Heart left ventricle (tissue), 16 donors: Measurements from ENCODE around the gene TRMT2B. TPM values are rescaled to one million over a fixed set of nuclear protein-coding genes. Genes with fewer than 3 reads are reported as not detected.
"Not testable (repeated sequence)": the region's sequence is repeated elsewhere in the genome, so short reads cannot be mapped to it uniquely, and the experiment has no call there.

ENCODE experiments used
- ATAC-seq, 4 donors: fragments of 200-7000 bp; cut with Tn5 transposase; one replicate each; pipeline ENCODE4 v1.9.1; 2020 to 2022; ENCODE audit warnings: moderate library complexity in 4 of 4, mild to moderate bottlenecking in 3 of 4, moderate number of reproducible peaks in 1 of 4
- DNase-seq, 5 donors: peaks; one replicate each; pipeline ENCODE4 v3.0.0-alpha.2; 2020
- H3K27ac ChIP-seq, 12 donors: fragments of 200-600 bp; sonication (generic) in 4 of 12; one replicate each; pipeline versions ENCODE4 v1.5.0 to v1.8.0; 2016 to 2022; ENCODE audit warnings: mild to moderate bottlenecking in 2 of 12
- H3K27me3 ChIP-seq, 9 donors: fragments of 200-600 bp; sonication (generic) in 2 of 9; one replicate each; pipeline versions ENCODE4 v1.5.1 to v1.8.0; 2016 to 2022; ENCODE audit warnings: mild to moderate bottlenecking in 3 of 9
- H3K36me3 ChIP-seq, 9 donors: fragments of 200-600 bp; sonication (generic) in 2 of 9; one replicate each; pipeline versions ENCODE4 v1.5.0 to v1.8.0; 2018 to 2022; ENCODE audit warnings: mild to moderate bottlenecking in 2 of 9
- H3K4me1 ChIP-seq, 12 donors: fragments of 200-600 bp; sonication (generic) in 4 of 12; one replicate each; pipeline versions ENCODE4 v1.5.0 to v1.8.0; 2016 to 2022; ENCODE audit warnings: mild to moderate bottlenecking in 3 of 12
- H3K4me3 ChIP-seq, 12 donors: fragments of 200-600 bp; sonication (generic) in 4 of 12; one replicate each; pipeline versions ENCODE4 v1.5.0 to v1.8.0; 2017 to 2022; ENCODE audit warnings: mild to moderate bottlenecking in 9 of 12, moderate library complexity in 4 of 12
- H3K9me3 ChIP-seq, 12 donors: fragments of 200-600 bp; sonication (generic) in 4 of 12; one replicate each; pipeline versions ENCODE4 v1.5.0 to v1.8.0; 2016 to 2022; ENCODE audit warnings: mild to moderate bottlenecking in 1 of 12
- CTCF ChIP-seq, 12 donors: fragments of 200-600 bp; sonication (generic) in 4 of 12; IDR thresholded peaks; one replicate each; pipeline versions ENCODE4 v1.5.0 to v1.8.0; 2018 to 2022; ENCODE audit warnings: antibody characterized with exemption in 12 of 12, mild to moderate bottlenecking in 5 of 12
- POLR2A ChIP-seq, 2 donors: fragments of 450-650 bp; IDR thresholded peaks; one replicate each; pipeline ENCODE4 v1.6.1; 2017; ENCODE audit warnings: antibody characterized with exemption in 2 of 2, mild to moderate bottlenecking in 2 of 2, moderate library complexity in 2 of 2
- WGBS, 4 donors: extraction: QIAGEN DNeasy Blood & Tissue Kit in 2 of 4; methylation state at CpG; one replicate each; pipeline versions ENCODE4 v1.1.5 to v1.1.7; 2013 to 2018; 5-methylcytosine and 5-hydroxymethylcytosine counted together
- intact Hi-C, 10 donors: fragments of 100-400 bp; cut with DNase I; formaldehyde crosslinking; loops; one replicate each; pipeline versions ENCODE4 v1.11.1 to v1.14.2; 2022
- polyA plus RNA-seq, 2 donors: library from polyadenylated mRNA; stranded (reverse); fragments of 200-250 nt; gene quantifications; one replicate each; pipeline ENCODE4 v1.2.3, GENCODE V29; 2013
- total RNA-seq, 9 donors: library from RNA; depleted of rRNA in 2 of 9; stranded (reverse); fragments of >200 nt in 2 of 9; fragmentation: NEBNext Ultra II Directional in 3 of 9; extraction: Animal tissue kit (Norgen Biotek cat#: 25700) in 3 of 9; gene quantifications; one replicate each; pipeline versions ENCODE4 v1.1.0 to v1.2.4, GENCODE V29; 2016 to 2023
- donor health status: ischemic (EF 13 %, LVEDD 7.1; RV severe dilation, severe dysfunction).
- donor health status: healthy with polysubstance abuse.
- donor health status: DM: no; HTN: yes; CAD: no.
- donor health status: DM: no; HTN: no; CAD: no.
- donor health status: ischemic (EF 25% LVEDD 6.9; RV normal size, moderate dysfunction).
- donor health status: ischemic (EF 25% LVEDD 5.7; RV mildly dilated, moderate dysfunction).
- donor health status: healthy.
- donor health status: DM: yes; HTN: yes; CAD: no.
- donor health status: ischemic (EF 35%, LVEDD 5.7; RV mildly dilated, moderate dysfunction).
- donor health status: nonischemic (EF 11% LVEDD 7.7; RV severe dilation, severe dysfunction).
- donor health status: DM: yes; HTN: yes; CAD: no.
- donor health status: PGD.
- donor health status: ischemic (EF 29% LVEDD 5.4; RV normal size, mild dysfunction).
- donor health status: nonischemic (EF 23%, LVEDD 6.1; RV moderate dilation, normal function).

TRMT2B gene
- total and polyA plus RNA-seq, 11 donors = 11.9 to 21.6 (median 18.1) TPM

GRCh38 chrX:100984818-100985217 is 67.1 kb downstream of the TRMT2B start:
- H3K9me3 ChIP-seq = no peaks in the 10 kb centered on the region
- no peaks in the 10 kb centered on the region for H3K27me3 ChIP-seq
- no peak for DNase-seq
- intact Hi-C loops = no loop called here
- H3K4me3 ChIP-seq = no peak overlapping the region
- no peaks in the 10 kb centered on the region for H3K4me1 ChIP-seq
- TF ChIP-seq CTCF (IDR thresholded peaks at IDR 0.05) = no peak
- TF ChIP-seq POLR2A (IDR thresholded peaks at IDR 0.05) = no peak
- ATAC-seq = no peak
- H3K27ac ChIP-seq = no peak overlapping the region
- no peaks in the 10 kb centered on the region for H3K36me3 ChIP-seq

GRCh38 chrX:100981498-100981845 is 70.4 kb downstream of the TRMT2B start:
- H3K27me3 ChIP-seq, H3K4me3 ChIP-seq, H3K36me3 ChIP-seq, DNase-seq, H3K4me1 ChIP-seq, H3K27ac ChIP-seq, H3K9me3 ChIP-seq, ATAC-seq, intact Hi-C loops: not testable (repeated sequence)
- WGBS, 4 donors = 82 to 100% (median 96%) methylated on average over 1 of the region's 1 CpG

DNA sequence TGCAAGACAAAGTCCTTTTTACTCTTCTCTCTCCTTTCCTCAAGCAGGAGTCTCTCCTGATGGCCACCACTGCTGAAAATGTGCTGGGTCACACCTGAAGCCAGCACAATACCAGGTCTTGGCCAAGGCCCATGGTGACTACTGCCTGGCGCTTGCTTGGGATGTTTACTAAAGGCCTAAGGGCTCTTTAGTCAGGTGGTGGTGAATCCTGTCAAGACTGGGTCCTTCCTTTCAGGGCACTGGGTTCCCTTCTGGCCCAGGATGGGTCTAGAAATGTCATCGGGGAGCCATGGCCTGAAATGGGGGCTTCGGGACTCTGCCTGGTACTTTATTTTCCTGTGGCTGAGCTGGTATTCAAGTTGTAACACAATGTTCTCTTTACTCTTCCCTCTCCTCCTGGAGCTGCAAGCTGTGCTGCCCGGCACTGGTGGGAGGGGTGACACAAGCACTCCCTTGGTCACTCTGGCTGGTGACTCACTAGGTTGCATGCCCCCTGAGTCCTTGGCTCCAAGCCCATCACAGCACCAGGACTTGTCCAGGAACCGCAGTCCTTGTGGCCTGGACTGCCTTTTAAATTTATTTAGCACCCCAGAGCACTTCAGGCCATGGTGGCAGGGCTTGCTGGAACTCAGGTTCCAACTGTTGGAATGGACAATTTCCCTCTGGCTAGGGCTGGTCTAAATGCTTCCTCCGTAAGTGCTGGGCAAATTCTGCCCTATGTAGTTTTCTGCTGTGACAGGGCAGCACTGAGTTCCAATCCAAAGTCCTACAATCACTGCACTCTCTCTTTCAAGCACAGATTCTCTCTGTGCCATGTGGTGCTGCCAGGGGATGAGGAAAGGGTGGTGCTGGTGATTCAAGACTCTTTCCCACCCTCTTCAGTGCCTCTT is 71.1 kb downstream of the TRMT2B start:
- intact Hi-C loops = no loop called here
- Histone ChIP-seq H3K36me3 (no peaks in the 10 kb centered on the region), H3K4me1 (no peaks in the 10 kb centered on the region), H3K4me3 (no peak overlapping the region), H3K9me3 (no peaks in the 10 kb centered on the region), H3K27me3 (no peaks in the 10 kb centered on the region), H3K27ac (no peak overlapping the region)
- DNase-seq (peak in 2 of 5 donors; percentile 36 to 46), ATAC-seq (peak in 2 of 4 donors; percentile 39 to 43)
- WGBS, 4 donors = 73 to 95% (median 87%) methylated on average over 6 of the region's 6 CpGs
- no peak for TF ChIP-seq CTCF (IDR thresholded peaks at IDR 0.05)
- TF ChIP-seq POLR2A (IDR thresholded peaks at IDR 0.05) = no peak

GRCh38 chrX:100979881-100980607 is 71.9 kb downstream of the TRMT2B start:
- H3K9me3 ChIP-seq = no peaks in the 10 kb centered on the region
- no peaks in the 10 kb centered on the region for H3K27me3 ChIP-seq
- H3K4me1 ChIP-seq = no peaks in the 10 kb centered on the region
- intact Hi-C loops = no loop called here
- H3K4me3 ChIP-seq = no peak overlapping the region
- no peak overlapping the region for H3K27ac ChIP-seq
- no peaks in the 10 kb centered on the region for H3K36me3 ChIP-seq
- DNase-seq (no peak), ATAC-seq (no peak)
- TF ChIP-seq POLR2A (IDR thresholded peaks at IDR 0.05) (no peak), CTCF (IDR thresholded peaks at IDR 0.05) (no peak)
- 65 to 98% (median 89%) methylated on average over 3 of the region's 3 CpGs for WGBS, 4 donors
